Stimulated activated CD8-positive, alpha-beta memory T cell treated with anti-CD3 and anti-CD28 coated beads, Interleukin-4, amount 100 ng/mL, for 1 hour (primary cell): Measurements from ENCODE around the gene DZIP1L.
"Not testable (repeated sequence)": the region's sequence is repeated elsewhere in the genome, so short reads cannot be mapped to it uniquely, and the experiment has no call there.

Experiments
- DNase-seq, 2 donors: peaks; one replicate each; pipeline ENCODE4 v3.0.0-alpha.2; 2020; ENCODE audit warnings: low read depth in 2 of 2, low spot score in 1 of 2

The DZIP1L gene

GRCh38 chr3:138113326-138113725 is 2.1 kb downstream of the DZIP1L start:
- DNase-seq, result no peak

- no peak for DNase-seq
Measured at GRCh38 chr3:138112362-138112761, 3.0 kb downstream of the DZIP1L start.

- no peak for DNase-seq
Measured at GRCh38 chr3:138105598-138105997, 9.8 kb downstream of the DZIP1L start.

- DNase-seq, result no peak
Measured at GRCh38 chr3:138103466-138103865, 11.9 kb downstream of the DZIP1L start.

GRCh38 chr3:138101351-138101940 is 14.0 kb downstream of the DZIP1L start:
- DNase-seq, result not testable (repeated sequence)

- no peak for DNase-seq
Measured at GRCh38 chr3:138099417-138099816, 16.0 kb downstream of the DZIP1L start.

GRCh38 chr3:138097192-138098172 is 17.9 kb downstream of the DZIP1L start:
- DNase-seq, result no peak

- no peak for DNase-seq
Measured at GRCh38 chr3:138093721-138094120, 21.7 kb downstream of the DZIP1L start.

- DNase-seq, result no peak
Measured at GRCh38 chr3:138092023-138092422, 23.4 kb downstream of the DZIP1L start.

GRCh38 chr3:138089091-138089490 is 26.3 kb downstream of the DZIP1L start:
- DNase-seq, result no peak

GRCh38 chr3:138085745-138086144 is 29.7 kb downstream of the DZIP1L start:
- not testable (repeated sequence) for DNase-seq

- no peak for DNase-seq
Measured at GRCh38 chr3:138084196-138084595, 31.2 kb downstream of the DZIP1L start.

GRCh38 chr3:138082992-138083386 is 32.4 kb downstream of the DZIP1L start:
- no peak for DNase-seq

- DNase-seq, result no peak
Measured at GRCh38 chr3:138082085-138082991, 33.1 kb downstream of the DZIP1L start.

GRCh38 chr3:138081371-138082084 is 33.9 kb downstream of the DZIP1L start:
- DNase-seq, result no peak

GRCh38 chr3:138079901-138080300 is 35.5 kb downstream of the DZIP1L start:
- no peak for DNase-seq

GRCh38 chr3:138078901-138079344 is 36.5 kb downstream of the DZIP1L start:
- DNase-seq, result no peak

GRCh38 chr3:138078096-138078495 is 37.3 kb downstream of the DZIP1L start:
- DNase-seq, result no peak

- no peak for DNase-seq
Measured at GRCh38 chr3:138072796-138073195, 42.6 kb downstream of the DZIP1L start.

- DNase-seq, result no peak
Measured at GRCh38 chr3:138070006-138070405, 45.4 kb downstream of the DZIP1L start.
